ENCODE results near the gene STK32B. TPM values are rescaled to one million over a fixed set of nuclear protein-coding genes. Genes with fewer than 3 reads are reported as not detected.

Gene STK32B
- total RNA-seq, 4 donors from 2014 or later, result 0.09 to 3.2 (median 0.38) TPM; not detected in 1

- Histone ChIP-seq H3K4me3 (no peak overlapping the region), H3K9me3 (no peaks in the 10 kb centered on the region), H3K36me3 (no peaks in the 10 kb centered on the region), H3K27ac (no peak overlapping the region), H3K27me3 (no peaks in the 10 kb centered on the region), H3K4me1 (no peaks in the 10 kb centered on the region)
- WGBS, 2 donors, result 85 to 94% methylated on average over 2 of the region's 3 CpGs
- DNase-seq, result no peak
- TF ChIP-seq POLR2A (IDR thresholded peaks at IDR 0.05) (no peak), CTCF (IDR thresholded peaks at IDR 0.05) (no peak)
- intact Hi-C loops (cut with DNase I), result no loop called here
Observed at GRCh38 chr4:5424211-5424610, 372.9 kb downstream of the STK32B start.

GRCh38 chr4:5424901-5425300 lies 373.6 kb downstream of the STK32B start:
- WGBS, 2 donors, result 100% methylated on average over 2 of the region's 8 CpGs; no CpG with 5 or more reads in 1 of the 2 donors
- H3K27ac ChIP-seq, result no peak overlapping the region
- no peaks in the 10 kb centered on the region for H3K9me3 ChIP-seq
- TF ChIP-seq POLR2A (IDR thresholded peaks at IDR 0.05), result no peak
- no peak for TF ChIP-seq CTCF (IDR thresholded peaks at IDR 0.05)
- no peak for DNase-seq
- no peaks in the 10 kb centered on the region for H3K4me1 ChIP-seq
- H3K36me3 ChIP-seq, result no peaks in the 10 kb centered on the region
- intact Hi-C loops (cut with DNase I), result no loop called here
- H3K4me3 ChIP-seq, result no peak overlapping the region
- no peaks in the 10 kb centered on the region for H3K27me3 ChIP-seq

GRCh38 chr4:5429747-5430146 lies 378.5 kb downstream of the STK32B start:
- Histone ChIP-seq H3K4me3 (no peak overlapping the region), H3K9me3 (no peaks in the 10 kb centered on the region), H3K36me3 (no peaks in the 10 kb centered on the region), H3K27ac (no peak overlapping the region), H3K4me1 (no peaks in the 10 kb centered on the region), H3K27me3 (no peaks in the 10 kb centered on the region)
- no peak for DNase-seq
- no peak for TF ChIP-seq CTCF (IDR thresholded peaks at IDR 0.05)
- TF ChIP-seq POLR2A (IDR thresholded peaks at IDR 0.05), result no peak
- intact Hi-C loops (cut with DNase I), result no loop called here

GRCh38 chr4:5433196-5433595 lies 381.9 kb downstream of the STK32B start:
- WGBS, 2 donors, result 79 to 88% methylated on average over 5 of the region's 5 CpGs
- no peaks in the 10 kb centered on the region for H3K36me3 ChIP-seq
- no peak overlapping the region for H3K27ac ChIP-seq
- TF ChIP-seq POLR2A (IDR thresholded peaks at IDR 0.05), result no peak
- TF ChIP-seq CTCF (IDR thresholded peaks at IDR 0.05), result no peak
- no peaks in the 10 kb centered on the region for H3K27me3 ChIP-seq
- no peak overlapping the region for H3K4me3 ChIP-seq
- no peaks in the 10 kb centered on the region for H3K4me1 ChIP-seq
- DNase-seq, result no peak
- intact Hi-C loops (cut with DNase I), result no loop called here
- no peaks in the 10 kb centered on the region for H3K9me3 ChIP-seq

- WGBS, 2 donors, result 27 to 41% methylated on average over 3 to 5 of the region's 5 CpGs
- intact Hi-C loops (cut with DNase I), result no loop called here
- Histone ChIP-seq H3K9me3 (no peaks in the 10 kb centered on the region), H3K4me3 (no peak overlapping the region), H3K27me3 (no peaks in the 10 kb centered on the region), H3K27ac (no peak overlapping the region), H3K36me3 (no peaks in the 10 kb centered on the region), H3K4me1 (no peaks in the 10 kb centered on the region)
- TF ChIP-seq CTCF (IDR thresholded peaks at IDR 0.05), result no peak
- no peak for TF ChIP-seq POLR2A (IDR thresholded peaks at IDR 0.05)
- no peak for DNase-seq
Observed at GRCh38 chr4:5435201-5435600, 383.9 kb downstream of the STK32B start.
